Astrocyte (in vitro differentiated cells and primary cell): Measurements from ENCODE around the gene HES7. TPM values are rescaled to one million over a fixed set of nuclear protein-coding genes. Genes with fewer than 3 reads are reported as not detected.

Experiments
- microRNA-seq: library from miRNA; unstranded; fragments of <30 nt; microRNA quantifications from one replicate; pipeline ENCODE4 v1.2.0, GENCODE V29; 2020
- total RNA-seq: library from RNA; stranded (reverse); gene quantifications from 2 replicates; pipeline ENCODE4 v1.2.1, GENCODE V29; 2021

The HES7 gene
- total RNA-seq, 1 donor from 2014 or later, result 0.64 TPM

Small RNAs within 50 kb of the gene (microRNA-seq; reads per million reads assigned to microRNA genes)
- gene MIR4314, result not detected
- gene MIR6883, result 1.1 reads per million

Other genes starting within 250 kb of the HES7 start
- gene CHD3, start 235.3 kb downstream of the HES7 start, total RNA-seq, result 109 and 111 TPM in 2 replicates
- 0.54 and 1.1 TPM in 2 replicates for gene RNF227, start 207.8 kb downstream of the HES7 start, total RNA-seq
- gene KCNAB3, start 194.2 kb downstream of the HES7 start, total RNA-seq, result 1.0 and 1.4 TPM in 2 replicates
- gene TRAPPC1, start 192.2 kb downstream of the HES7 start, total RNA-seq, result 184 and 188 TPM in 2 replicates
- 22.3 and 25.3 TPM in 2 replicates for gene CNTROB, start 191.9 kb downstream of the HES7 start, total RNA-seq
- not detected in 2 replicates for gene GUCY2D, start 121.5 kb downstream of the HES7 start, total RNA-seq
- gene ALOX15B, start 85.0 kb downstream of the HES7 start, total RNA-seq, result not detected in 2 replicates
- not detected in 2 replicates for gene ALOX12B, start 36.4 kb downstream of the HES7 start, total RNA-seq
- gene ALOXE3, start 5.6 kb downstream of the HES7 start, total RNA-seq, result 0.17 and 0.82 TPM in 2 replicates
- 17.0 and 18.1 TPM in 2 replicates for gene PER1, start 28.3 kb upstream of the HES7 start, total RNA-seq
- gene VAMP2, start 38.8 kb upstream of the HES7 start, total RNA-seq, result 28.0 and 31.3 TPM in 2 replicates
- 9.4 and 10.1 TPM in 2 replicates for gene TMEM107, start 52.3 kb upstream of the HES7 start, total RNA-seq
- gene BORCS6, start 66.1 kb upstream of the HES7 start, total RNA-seq, result 5.7 and 6.6 TPM in 2 replicates
- 3.7 and 7.6 TPM in 2 replicates for gene AURKB, start 86.5 kb upstream of the HES7 start, total RNA-seq
- 14.3 and 14.7 TPM in 2 replicates for gene CTC1, start 124.0 kb upstream of the HES7 start, total RNA-seq
- 33.7 and 35.4 TPM in 2 replicates for gene PFAS, start 125.2 kb upstream of the HES7 start, total RNA-seq
- 14.1 and 16.1 TPM in 2 replicates for gene RANGRF, start 164.6 kb upstream of the HES7 start, total RNA-seq
- 2.1 and 2.8 TPM in 2 replicates for gene SLC25A35, start 171.3 kb upstream of the HES7 start, total RNA-seq
- 0.23 TPM in 1 of 2 replicates, not detected in the other for gene ARHGEF15, start 186.1 kb upstream of the HES7 start, total RNA-seq
- not detected in 2 replicates for gene ODF4, start 215.7 kb upstream of the HES7 start, total RNA-seq